NCI-H2029 (cell line): ENCODE measurements around the gene RERE.

Source experiments
- DNase-seq: peaks from one replicate; lab custom pipeline; 2025; lab: John Stamatoyannopoulos, UW

The RERE gene

DNA sequence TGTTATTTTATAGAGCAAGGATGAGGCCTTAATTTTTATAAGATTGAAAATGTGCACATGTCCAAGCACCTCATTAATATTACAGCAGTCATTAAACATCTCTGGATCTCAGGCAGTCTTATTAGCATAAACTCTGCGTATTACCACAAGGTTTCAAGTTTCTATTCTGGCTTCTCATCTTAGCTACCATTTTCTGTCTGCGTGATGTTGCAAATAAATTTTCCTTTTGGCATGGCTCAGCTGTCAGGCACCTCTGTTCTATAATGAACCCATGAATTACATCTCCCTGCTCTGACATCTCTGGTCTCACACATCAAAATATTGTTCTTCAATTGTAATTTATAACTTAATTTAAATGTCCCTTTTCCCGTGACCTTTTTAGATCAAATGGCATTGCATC is 343.1 kb downstream of the RERE start:
- no peak for DNase-seq

DNA sequence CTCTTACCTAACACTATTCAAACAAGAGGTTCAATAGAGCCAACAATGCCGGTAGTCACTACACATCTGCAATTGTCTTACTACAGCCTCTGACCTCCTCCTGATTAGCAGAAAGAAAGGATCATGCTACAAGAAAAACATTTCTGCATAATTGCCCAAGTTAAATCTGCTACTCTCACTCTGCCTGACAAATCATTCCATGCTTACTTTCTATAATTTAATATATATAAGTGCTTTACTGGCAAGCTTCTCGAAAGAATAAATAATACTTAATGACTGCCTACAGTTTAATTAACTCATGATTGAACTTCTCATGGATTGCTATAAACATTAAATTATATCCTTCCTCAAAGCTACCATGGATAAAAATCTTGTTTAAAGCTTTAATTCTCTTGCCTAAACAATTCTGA is 343.5 kb downstream of the RERE start:
- DNase-seq: no peak

DNA sequence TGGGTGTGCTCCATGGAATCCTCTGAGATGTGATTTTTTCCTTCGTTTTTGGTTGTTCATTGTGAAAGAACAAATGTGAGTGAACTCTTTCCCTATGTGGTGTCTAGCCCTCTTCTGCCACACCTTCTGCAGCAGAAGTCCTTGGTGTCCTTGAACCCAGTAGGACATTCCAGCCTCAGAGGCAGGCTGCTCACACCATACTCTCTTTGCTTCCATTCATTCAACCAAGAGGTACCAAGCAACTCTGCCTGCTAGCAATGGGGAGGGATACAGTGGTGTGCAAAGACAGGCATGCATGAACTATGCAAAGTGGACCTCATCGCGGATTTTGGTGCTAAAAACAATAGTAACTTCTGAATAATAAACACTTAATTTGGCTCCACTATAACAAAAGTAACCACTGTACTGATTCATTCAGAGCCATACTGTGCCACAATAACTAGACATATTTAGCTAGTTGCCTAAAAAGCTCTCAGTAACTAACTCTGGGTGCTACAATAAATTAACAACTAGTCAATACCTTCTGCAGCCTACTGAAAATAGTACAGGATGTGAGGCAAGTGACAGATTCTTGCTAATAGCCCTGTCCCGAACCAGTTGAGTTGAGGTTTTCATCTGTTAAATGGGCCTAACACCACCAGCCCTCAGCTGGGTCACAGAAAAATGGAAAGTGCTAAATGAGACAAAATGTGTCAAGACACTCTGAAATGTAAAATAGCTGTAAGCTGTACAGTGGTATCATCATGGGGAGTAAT is 344.1 kb downstream of the RERE start:
- no peak for DNase-seq

DNA sequence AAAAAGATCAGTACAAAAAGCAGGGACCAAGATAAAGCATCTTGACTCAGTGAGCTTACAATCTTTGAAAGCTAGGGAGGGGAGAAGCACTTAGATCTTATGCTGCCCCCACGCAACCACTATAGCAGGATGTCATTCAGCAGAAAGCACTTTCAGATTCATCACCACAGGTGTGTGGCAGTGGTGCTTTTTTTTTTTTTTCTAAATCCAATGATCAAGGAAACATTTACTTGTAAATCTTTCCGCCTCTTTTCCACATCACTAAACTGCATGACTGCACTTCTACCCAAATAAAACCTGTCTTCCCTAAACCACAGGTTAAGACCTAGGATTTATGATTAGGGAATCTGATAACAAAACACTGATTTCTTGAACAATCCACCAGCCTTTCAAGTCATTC is 344.8 kb downstream of the RERE start:
- no peak for DNase-seq

DNA sequence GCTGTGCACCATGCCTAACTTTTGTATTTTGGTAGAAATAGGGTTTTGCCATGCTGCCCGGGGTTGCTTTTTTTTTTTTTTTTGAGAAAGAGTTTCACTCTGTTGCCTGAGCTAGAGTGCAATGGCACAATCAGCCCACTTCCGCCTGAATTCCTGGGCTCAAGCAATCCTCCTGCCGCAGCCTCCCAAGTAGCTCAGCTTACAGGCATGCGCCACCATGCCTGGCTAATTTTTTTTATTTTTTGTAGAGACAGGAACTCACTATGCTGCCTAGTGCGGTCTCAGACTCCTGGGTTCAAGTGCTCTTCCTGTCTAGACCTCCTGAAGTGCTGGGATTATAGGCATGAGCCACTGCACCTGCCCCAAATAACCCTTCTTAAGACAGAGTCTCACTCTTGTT is 346.0 kb downstream of the RERE start:
- no peak for DNase-seq

DNA sequence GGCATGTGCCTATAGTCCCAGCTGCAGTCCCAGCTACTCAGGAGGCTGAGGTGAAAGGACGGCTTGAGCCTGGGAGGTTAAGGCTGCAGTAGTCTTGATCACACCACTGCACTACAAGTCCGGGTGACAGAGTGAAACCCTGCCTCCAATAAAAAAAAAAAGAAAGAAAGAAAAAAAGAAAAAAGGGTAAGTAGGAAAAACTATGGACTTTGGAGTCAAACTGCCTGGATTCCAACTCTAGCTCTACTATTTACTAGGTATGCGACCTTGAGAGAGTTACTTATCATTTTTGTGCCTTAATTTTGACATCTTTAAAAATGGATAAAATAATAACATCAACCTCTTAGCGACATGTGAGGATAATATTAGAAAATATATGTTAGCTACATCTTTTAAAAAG is 348.7 kb downstream of the RERE start:
- no peak for DNase-seq

DNA sequence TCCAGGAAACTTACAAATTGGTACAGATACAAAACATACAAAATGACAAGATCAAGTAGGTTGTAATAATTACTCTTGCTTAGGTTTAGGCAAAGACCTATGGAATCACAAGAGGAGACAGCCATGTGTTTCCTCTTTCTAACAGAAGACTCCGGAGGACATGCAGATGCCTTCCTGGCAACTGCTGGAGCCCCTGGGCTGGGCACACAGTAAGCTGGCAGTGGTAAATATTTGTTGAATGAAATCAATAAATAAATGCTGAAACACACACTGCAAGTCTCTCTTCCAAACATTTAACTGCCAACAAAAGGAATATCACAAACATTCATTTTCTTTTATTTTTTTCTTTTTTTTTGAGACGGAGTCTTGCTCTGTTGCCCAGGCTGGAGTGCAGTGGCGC is 350.1 kb downstream of the RERE start:
- no peak for DNase-seq

DNA sequence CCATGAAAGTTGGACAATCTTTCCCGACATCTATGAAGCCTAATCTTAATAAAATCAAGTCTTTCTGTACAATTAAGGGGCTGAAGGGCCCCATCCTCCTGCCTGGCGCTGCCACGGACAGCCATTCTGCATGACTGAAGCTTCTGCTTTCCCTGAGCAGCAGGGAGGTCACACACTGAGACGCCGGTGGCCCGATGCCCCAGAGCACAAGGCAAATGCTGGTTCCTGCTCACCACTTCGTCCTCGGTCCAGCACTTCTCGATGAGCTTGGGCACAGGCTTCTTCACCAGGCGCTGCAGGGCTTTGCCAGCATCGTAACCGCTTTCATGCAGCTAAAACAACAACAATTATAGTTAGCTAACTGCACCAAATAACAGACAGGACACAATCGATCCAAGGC is 351.7 kb downstream of the RERE start:
- no peak for DNase-seq

DNA sequence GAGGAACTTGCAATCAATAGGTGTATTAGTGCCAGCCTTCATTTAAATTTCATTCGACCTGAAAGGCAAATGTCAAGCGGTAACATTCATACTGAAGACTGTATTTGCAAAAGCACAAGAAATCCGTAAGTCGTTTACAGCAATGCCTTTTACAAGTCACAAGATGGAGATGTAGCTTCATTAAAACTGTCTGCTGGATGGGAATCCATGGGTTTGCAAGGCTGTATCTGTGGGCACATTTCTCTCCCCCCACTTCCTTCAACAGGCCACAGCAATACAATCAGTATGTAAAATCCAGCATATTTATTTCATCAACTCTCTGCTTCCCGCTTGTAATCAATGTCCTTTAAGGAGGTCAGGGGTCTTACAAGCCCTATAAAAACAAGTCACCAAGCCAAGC is 352.4 kb downstream of the RERE start:
- no peak for DNase-seq

DNA sequence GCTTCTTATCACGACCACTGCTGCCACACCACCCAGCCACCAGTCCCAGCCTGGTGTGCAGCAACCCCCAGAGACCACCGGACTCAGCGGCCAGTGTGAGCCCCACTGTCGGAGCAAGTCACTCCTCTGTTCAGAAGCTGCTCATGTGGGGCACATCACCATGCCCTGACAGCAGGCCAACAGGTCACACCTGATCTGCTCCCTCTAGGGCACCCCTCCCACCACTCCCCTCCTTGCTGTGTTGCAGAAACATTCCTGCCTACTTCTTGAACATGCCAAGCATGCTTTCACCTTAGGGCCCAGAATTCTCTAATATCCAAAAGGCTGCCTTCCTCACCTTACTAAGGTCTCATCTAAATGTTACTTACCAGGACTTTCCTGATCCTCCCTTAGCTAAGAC is 353.1 kb downstream of the RERE start:
- no peak for DNase-seq

DNA sequence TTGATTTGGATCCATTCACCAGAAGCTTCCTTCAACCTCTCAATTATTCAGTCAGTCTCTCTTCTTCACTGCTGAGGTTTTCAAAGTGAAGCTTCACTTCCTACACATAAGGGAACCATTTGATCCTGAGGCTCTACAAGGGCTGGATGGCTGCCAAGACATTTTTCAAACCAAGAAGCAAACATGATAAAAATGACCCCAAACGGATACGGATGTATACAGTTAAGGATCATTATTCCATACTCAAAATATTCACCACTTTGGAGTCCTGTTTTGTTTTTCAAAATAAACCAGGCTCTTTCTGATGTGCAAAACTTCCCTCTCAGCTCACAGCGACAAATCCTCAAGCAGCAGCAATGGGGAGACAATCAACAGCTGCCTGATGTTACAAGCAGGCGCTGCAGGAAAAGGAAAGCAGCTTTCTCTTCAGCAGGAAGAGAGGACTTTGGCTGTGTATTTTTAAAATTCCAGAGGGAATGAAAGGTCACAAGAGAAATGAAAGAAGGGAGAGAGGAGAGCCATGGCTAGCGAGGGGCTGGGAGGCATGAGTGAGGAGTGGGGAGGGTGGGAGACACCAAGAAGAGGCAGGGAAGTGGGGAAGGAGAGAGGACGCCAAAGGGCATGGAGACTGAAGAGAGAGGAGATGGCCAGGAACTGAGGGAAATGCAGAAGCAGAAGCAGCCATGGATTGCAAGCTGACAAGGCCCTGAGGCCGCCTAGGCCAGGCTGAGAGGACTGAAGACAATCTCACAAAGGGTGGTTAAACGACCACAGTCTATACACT is 354.1 kb downstream of the RERE start:
- peak; percentile 48 for DNase-seq

DNA sequence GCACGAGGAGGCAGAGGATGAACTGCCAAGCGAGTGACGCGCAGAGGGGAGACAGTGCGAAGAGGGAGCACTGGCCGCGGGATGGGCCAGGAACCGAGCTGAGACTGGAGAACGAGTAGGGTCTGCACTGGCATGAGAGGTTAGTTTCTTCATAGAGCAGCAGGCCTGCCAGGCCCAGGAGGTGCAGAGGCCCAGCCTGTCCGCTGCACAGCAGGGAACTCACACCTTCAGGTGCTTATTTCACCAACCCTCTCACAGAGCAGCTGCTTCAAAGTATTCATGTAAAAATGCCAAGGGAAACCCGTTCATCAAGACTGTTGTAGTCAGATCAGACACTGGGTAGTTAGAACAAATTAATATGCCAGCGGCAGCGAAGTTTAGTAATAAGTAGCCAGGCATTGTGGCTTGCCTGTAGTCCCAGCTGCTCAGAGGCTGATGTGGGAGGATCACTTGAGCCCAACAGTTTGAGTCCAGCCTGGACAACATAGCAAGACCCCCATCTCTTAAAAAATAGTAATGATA is 355.0 kb downstream of the RERE start:
- DNase-seq: no peak

DNA sequence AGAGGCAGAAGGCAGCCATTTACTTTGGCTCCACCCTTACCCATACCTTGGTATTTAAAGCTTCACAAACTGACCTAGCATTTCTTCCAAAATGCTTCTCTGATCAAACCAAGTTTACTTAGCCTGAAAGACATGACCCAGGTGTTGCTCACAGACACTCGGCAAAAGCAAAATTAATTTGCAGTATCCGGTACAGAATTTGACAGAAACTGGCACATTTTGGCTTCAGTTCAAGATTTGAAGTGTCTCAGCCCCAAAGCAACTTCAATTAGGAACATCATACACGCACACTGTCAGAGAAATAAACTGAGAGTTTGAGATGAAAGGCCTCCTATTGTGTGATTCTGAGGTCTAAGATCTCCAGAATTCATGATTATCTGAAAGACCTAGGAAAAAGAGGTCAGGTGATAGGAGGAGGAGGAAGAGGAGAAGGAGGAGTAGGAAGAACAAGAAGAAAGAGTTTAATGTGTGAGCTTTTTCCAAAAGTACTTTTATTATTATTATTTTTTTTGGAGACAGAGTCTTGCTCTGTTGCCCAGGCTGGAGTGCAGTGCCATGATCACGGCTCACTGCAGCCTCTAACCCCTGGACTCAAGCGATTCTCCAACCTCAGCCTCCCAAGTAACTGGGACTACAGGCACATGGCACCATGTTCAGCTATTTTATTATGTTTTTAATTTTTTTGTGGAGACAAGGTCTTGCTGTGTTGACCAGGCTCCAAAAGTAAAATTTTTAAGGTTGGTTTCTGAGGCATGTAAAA is 355.9 kb downstream of the RERE start:
- DNase-seq: no peak

DNA sequence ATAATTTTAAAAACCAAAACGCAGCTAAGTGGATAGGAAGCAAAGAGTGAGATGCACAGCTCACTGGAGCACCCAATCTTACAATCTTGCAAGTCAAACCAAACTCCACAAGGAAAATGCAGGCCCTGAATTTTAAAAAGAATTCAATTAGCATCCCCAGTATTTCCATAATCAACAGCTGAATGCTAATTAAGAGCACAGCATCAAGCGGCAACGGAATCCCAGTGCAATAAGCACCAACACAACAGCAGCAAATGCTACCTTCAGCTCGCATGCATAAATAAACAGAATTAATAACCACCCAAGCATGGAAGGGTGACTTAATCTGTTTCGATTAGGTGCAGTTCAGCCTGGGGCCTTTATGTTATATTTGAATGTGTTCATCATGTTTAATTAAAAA is 356.7 kb downstream of the RERE start:
- DNase-seq: no peak

DNA sequence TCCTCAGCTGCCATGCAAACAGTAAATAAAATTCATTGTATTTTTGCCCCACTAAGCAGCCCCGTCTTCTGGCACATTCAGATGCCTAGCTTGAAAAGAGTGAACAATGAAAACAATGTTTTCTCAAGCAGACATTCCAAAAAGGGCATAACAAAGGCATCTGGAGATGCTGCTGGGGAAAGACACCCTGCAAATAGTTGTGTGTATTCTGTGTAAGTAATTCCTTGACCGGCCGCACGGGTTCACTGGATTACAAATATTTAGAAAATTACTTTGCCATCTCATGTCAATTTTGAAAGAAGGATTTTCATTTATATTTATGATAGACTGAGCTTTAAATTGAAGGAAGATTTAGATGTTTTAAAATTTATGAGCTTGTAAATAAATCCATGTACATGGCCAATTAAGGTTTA is 357.3 kb downstream of the RERE start:
- no peak for DNase-seq

DNA sequence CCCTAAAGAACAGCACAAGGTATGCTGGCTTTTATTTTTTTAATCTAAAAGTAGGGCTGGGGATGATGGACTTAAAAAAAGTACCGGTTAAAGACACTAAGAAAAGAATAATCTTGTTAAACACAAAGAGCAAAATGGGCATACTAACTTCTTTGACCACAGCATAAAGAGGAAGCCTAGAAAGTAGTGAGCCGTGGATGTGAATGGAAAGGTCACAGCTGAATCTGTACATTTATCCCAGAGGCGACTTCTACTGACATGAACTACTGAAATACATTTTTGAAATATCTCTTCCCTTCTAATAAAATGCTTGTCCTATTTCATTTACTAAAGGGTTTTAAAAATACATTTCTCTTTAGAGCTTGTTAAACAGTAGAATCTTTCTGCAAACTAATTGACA is 358.8 kb downstream of the RERE start:
- DNase-seq: no peak

DNA sequence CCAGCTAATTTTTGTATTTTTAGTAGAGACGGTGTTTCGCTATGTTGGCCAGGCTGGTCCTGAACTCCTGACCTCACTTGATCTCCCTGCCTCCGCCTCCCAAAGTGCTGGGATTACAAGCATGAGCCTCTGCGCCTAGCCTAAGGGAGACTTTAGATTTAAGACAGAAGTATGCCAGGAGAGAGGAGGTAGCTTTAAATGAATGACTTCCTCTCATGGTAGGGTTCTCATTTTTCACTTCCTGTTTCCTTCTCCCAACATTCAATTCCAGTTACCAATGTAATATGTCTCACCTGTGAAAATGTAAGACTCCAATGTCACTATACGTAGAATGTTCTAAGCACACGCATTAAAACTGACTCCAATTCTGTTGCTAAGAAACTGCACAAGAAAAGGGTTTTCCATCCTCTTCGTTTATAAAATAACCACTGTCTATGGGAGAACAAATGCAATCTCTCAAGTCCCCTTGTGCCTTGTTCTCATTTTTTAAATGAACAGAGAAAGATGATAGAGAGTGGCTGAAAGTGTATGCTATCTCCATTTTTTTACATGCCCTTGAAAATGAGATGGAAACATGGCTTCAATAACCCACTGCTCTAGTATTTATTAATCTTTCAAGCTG is 359.6 kb downstream of the RERE start:
- DNase-seq: no peak

DNA sequence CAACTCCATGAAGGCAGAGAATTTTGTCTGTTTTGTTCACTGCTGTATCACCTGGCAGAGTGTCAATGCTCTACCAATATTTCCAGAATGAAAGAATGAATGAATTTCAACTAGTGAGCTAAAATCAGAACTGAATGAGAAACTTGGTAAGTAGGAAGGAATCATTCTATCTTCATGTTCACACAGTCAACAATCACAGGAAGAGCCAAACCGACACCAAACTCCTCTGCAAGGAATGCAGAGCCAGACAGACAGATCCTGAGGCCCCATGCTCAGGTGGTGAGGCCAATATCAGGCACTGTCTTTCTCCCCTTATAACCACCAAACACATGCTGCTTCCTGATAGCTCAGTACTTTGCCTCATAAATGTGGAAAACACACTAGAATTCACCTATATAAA is 360.4 kb downstream of the RERE start:
- no peak for DNase-seq

DNA sequence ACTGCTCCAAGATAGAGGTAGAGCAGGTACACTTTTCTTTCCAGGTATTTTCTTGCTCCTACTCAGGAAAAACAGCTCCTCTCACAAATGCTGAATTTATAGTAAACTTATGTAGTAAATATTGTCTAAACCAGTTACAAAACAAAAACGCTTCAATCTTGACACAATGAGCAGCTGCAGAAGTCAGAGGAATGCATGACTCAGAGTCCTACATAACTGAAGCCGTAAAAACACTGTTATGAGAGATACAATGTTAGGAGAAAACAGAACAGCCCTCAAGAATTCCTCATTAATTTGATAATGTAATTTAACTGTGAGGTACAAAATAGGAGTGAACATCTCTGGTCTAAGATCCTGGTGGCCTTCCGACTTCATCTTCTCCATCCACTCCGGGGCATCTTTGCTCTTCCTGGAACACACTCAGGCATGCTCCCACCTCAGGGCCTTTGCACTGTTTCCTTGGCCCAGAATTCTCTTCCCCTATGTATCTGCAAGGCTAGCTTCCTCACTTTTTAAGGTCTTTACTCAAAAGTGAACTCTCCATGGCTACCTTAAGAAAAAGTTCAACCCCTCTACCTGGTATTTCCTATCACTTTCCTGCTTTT is 361.0 kb downstream of the RERE start:
- DNase-seq: no peak

DNA sequence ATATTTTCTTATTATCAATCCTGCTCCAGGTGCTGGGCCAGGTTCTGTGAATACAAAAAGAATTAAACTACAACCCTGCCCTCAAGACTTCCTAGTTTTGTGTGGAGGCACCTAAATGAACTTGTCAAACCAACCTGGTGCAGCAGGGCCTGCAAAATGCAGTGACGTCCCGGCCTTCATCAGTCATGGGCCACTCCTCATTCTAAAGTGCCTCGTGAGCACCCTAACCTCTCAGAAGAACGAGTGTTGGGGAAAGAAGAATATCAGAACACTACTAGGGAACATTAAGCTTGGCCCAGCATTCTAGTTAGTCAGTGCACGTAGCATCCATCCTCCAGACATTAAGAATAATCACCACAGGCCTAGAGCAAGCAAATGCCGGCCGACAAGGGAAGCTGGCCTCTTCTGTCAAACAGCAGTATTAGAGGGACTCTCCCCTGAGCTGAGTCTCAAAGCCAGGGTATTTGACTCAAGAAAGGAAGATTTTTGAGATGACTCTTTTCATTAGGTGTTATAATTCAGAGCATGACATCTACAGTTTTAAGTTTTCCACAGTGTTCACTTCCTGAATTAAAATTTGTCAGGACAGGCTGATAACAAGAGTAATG is 361.6 kb downstream of the RERE start:
- no peak for DNase-seq

DNA sequence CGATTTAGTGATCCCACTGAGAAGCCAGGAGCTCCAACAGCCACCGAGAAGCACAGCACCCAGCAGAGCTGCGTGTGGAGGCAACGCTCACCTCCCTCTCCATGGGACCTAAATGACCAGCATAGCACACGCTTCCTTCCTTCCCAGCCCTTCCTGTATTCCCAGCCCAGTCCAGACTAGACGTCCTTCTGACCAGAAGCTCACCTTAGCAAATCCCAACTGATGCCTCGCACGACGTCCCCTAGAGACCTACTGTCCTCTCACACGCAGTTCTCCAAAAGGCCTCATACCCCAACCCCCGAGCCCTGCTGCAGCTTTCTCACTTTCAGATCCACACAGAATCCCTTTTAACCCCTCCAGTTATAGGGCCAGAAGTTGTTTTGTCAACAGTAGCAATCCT is 367.1 kb downstream of the RERE start:
- DNase-seq: no peak
